HG03439 (cell line): ENCODE measurements around the gene GSG1L.
"Not testable (repeated sequence)": the region's sequence is repeated elsewhere in the genome, so short reads cannot be mapped to it uniquely, and the experiment has no call there.

ENCODE experiments used
- ATAC-seq: cut with Tn5 transposase; IDR thresholded peaks from one replicate; pipeline ENCODE4 v1.9.1; 2021; ENCODE audit warnings: mild to moderate bottlenecking, moderate library complexity; ENCODE audit not compliant: unreplicated experiment

GSG1L gene

GRCh38 chr16:27985981-27986380 lies 77.5 kb downstream of the GSG1L start:
- no peak for ATAC-seq

GRCh38 chr16:27984121-27984520 lies 79.4 kb downstream of the GSG1L start:
- ATAC-seq, result no peak

- no peak for ATAC-seq
Observed at GRCh38 chr16:27983244-27983643, 80.3 kb downstream of the GSG1L start.

GRCh38 chr16:27982184-27982583 lies 81.3 kb downstream of the GSG1L start:
- no peak for ATAC-seq

- no peak for ATAC-seq
Observed at GRCh38 chr16:27980919-27981700, 82.4 kb downstream of the GSG1L start.

GRCh38 chr16:27980076-27980775 lies 83.3 kb downstream of the GSG1L start:
- ATAC-seq, result no peak

- ATAC-seq, result not testable (repeated sequence)
Observed at GRCh38 chr16:27979668-27980067, 83.8 kb downstream of the GSG1L start.

- no peak for ATAC-seq
Observed at GRCh38 chr16:27978876-27979275, 84.6 kb downstream of the GSG1L start.

- no peak for ATAC-seq
Observed at GRCh38 chr16:27977966-27978365, 85.5 kb downstream of the GSG1L start.

- ATAC-seq, result no peak
Observed at GRCh38 chr16:27976990-27977389, 86.5 kb downstream of the GSG1L start.

- ATAC-seq, result no peak
Observed at GRCh38 chr16:27974896-27975540, 88.5 kb downstream of the GSG1L start.

- no peak for ATAC-seq
Observed at GRCh38 chr16:27973678-27974077, 89.8 kb downstream of the GSG1L start.

GRCh38 chr16:27972500-27972899 lies 91.0 kb downstream of the GSG1L start:
- no peak for ATAC-seq

GRCh38 chr16:27969574-27969973 lies 93.9 kb downstream of the GSG1L start:
- no peak for ATAC-seq

- no peak for ATAC-seq
Observed at GRCh38 chr16:27967169-27967568, 96.3 kb downstream of the GSG1L start.

GRCh38 chr16:27966756-27967155 lies 96.8 kb downstream of the GSG1L start:
- no peak for ATAC-seq

- ATAC-seq, result no peak
Observed at GRCh38 chr16:27965801-27966200, 97.7 kb downstream of the GSG1L start.

- no peak for ATAC-seq
Observed at GRCh38 chr16:27963471-27963965, 100.0 kb downstream of the GSG1L start.

- ATAC-seq, result no peak
Observed at GRCh38 chr16:27962197-27962596, 101.3 kb downstream of the GSG1L start.

GRCh38 chr16:27961296-27961620 lies 102.3 kb downstream of the GSG1L start:
- ATAC-seq, result no peak

GRCh38 chr16:27960619-27961295 lies 102.8 kb downstream of the GSG1L start:
- no peak for ATAC-seq
